ENCODE measurements around the gene TOX4.

- no peak for TF ChIP-seq CTCF (IDR thresholded peaks at IDR 0.05)
- TF ChIP-seq POLR2A (IDR thresholded peaks at IDR 0.05), result no peak
Observed at GRCh38 chr14:21524575-21525490, 47.8 kb downstream of the TOX4 start.
